Esophagus (tissue), 2 donors: ENCODE measurements around the gene MORN5. TPM values are rescaled to one million over a fixed set of nuclear protein-coding genes. Genes with fewer than 3 reads are reported as not detected.

Source experiments
- H3K27ac ChIP-seq, 2 donors: one replicate each; pipeline ENCODE4 v1.5.1; 2013; ENCODE audit warnings: low read depth in 2 of 2, mild to moderate bottlenecking in 2 of 2, inconsistent platforms in 1 of 2, low read length in 1 of 2, moderate library complexity in 1 of 2
- H3K27me3 ChIP-seq, 2 donors: one replicate each; pipeline ENCODE4 v1.6.1; 2013; ENCODE audit warnings: low read length in 2 of 2, control low read depth in 1 of 2, mild to moderate bottlenecking in 1 of 2; ENCODE audit not compliant: insufficient read depth in 2 of 2, control insufficient read depth in 1 of 2
- H3K36me3 ChIP-seq, 2 donors: one replicate each; pipeline ENCODE4 v1.6.1; 2013; ENCODE audit warnings: low read length in 1 of 2; ENCODE audit not compliant: control insufficient read depth in 2 of 2, insufficient read depth in 2 of 2
- H3K4me1 ChIP-seq, 2 donors: one replicate each; pipeline ENCODE4 v1.6.1; 2013; ENCODE audit warnings: low read length in 1 of 2; ENCODE audit not compliant: control insufficient read depth in 2 of 2, insufficient read depth in 2 of 2
- H3K4me3 ChIP-seq, 2 donors: one replicate each; pipeline ENCODE4 v1.5.1; 2013; ENCODE audit warnings: low read length in 2 of 2, mild to moderate bottlenecking in 2 of 2, low read depth in 1 of 2, moderate library complexity in 1 of 2
- H3K9me3 ChIP-seq, 2 donors: one replicate each; pipeline ENCODE4 v1.6.1; 2013; ENCODE audit warnings: mild to moderate bottlenecking in 2 of 2, low read depth in 1 of 2, low read length in 1 of 2, moderate library complexity in 1 of 2; ENCODE audit not compliant: control insufficient read depth in 2 of 2, insufficient read depth in 1 of 2
- WGBS, 2 donors: extraction: QIAGEN DNeasy Blood & Tissue Kit; methylation state at CpG; one replicate each; pipeline ENCODE4 v1.1.7; 2013; 5-methylcytosine and 5-hydroxymethylcytosine counted together
- polyA plus RNA-seq, 2 donors: library from polyadenylated mRNA; stranded (reverse); fragments of 200-250 nt; gene quantifications; one replicate each; pipeline ENCODE4 v1.2.3, GENCODE V29; 2013
- donor health status: healthy with polysubstance abuse.
- donor health status: Bipolar disorder and iron deficiency.

The MORN5 gene
- polyA plus RNA-seq, 2 donors = 0.69 to 2.3 TPM

GRCh38 chr9:122130837-122131236, 28.9 kb upstream of the MORN5 start:
- no peaks in the 10 kb centered on the region for H3K27me3 ChIP-seq
- H3K4me3 ChIP-seq = no peak overlapping the region
- no peaks in the 10 kb centered on the region for H3K9me3 ChIP-seq
- 68 to 70% methylated on average over 4 of the region's 4 CpGs for WGBS, 2 donors
- no peak overlapping the region for H3K27ac ChIP-seq
- H3K36me3 ChIP-seq = no peaks in the 10 kb centered on the region
- H3K4me1 ChIP-seq = peaks cover 0 to 11% of the 10 kb centered on the region in 2 donors

- H3K36me3 ChIP-seq = no peaks in the 10 kb centered on the region
- WGBS, 2 donors = 25 to 28% methylated on average over 21 of the region's 21 CpGs
- no peak overlapping the region for H3K4me3 ChIP-seq
- no peak overlapping the region for H3K27ac ChIP-seq
- no peaks in the 10 kb centered on the region for H3K27me3 ChIP-seq
- no peaks in the 10 kb centered on the region for H3K9me3 ChIP-seq
- peaks cover 0 to 4% of the 10 kb centered on the region in 2 donors for H3K4me1 ChIP-seq
These were observed 28.2 kb upstream of the MORN5 start for GRCh38 chr9:122131401-122132001.

- Histone ChIP-seq H3K4me1 (peaks cover 0 to 2% of the 10 kb centered on the region in 2 donors), H3K36me3 (no peaks in the 10 kb centered on the region), H3K4me3 (no peak overlapping the region), H3K9me3 (no peaks in the 10 kb centered on the region), H3K27me3 (no peaks in the 10 kb centered on the region), H3K27ac (no peak overlapping the region)
- 91 to 94% methylated on average over 4 of the region's 4 CpGs for WGBS, 2 donors
These were observed 27.2 kb upstream of the MORN5 start for GRCh38 chr9:122132539-122132938.

GRCh38 chr9:122133263-122133983, 26.3 kb upstream of the MORN5 start:
- no peaks in the 10 kb centered on the region for H3K27me3 ChIP-seq
- no peaks in the 10 kb centered on the region for H3K36me3 ChIP-seq
- 72 to 82% methylated on average over 12 of the region's 12 CpGs for WGBS, 2 donors
- peaks cover 0 to 2% of the 10 kb centered on the region in 2 donors for H3K4me1 ChIP-seq
- no peaks in the 10 kb centered on the region for H3K9me3 ChIP-seq
- no peak overlapping the region for H3K27ac ChIP-seq
- no peak overlapping the region for H3K4me3 ChIP-seq

GRCh38 chr9:122133984-122134535, 25.6 kb upstream of the MORN5 start:
- Histone ChIP-seq H3K4me3 (no peak overlapping the region), H3K4me1 (peaks cover 0 to 2% of the 10 kb centered on the region in 2 donors), H3K27ac (no peak overlapping the region), H3K9me3 (no peaks in the 10 kb centered on the region), H3K27me3 (no peaks in the 10 kb centered on the region), H3K36me3 (no peaks in the 10 kb centered on the region)
- WGBS, 2 donors = 73 to 79% methylated on average over 17 of the region's 17 CpGs

GRCh38 chr9:122134822-122135528, 24.7 kb upstream of the MORN5 start:
- 52 to 53% methylated on average over 12 of the region's 12 CpGs for WGBS, 2 donors
- Histone ChIP-seq H3K27me3 (no peaks in the 10 kb centered on the region), H3K36me3 (no peaks in the 10 kb centered on the region), H3K27ac (no peak overlapping the region), H3K4me1 (peaks cover 0 to 2% of the 10 kb centered on the region in 2 donors), H3K9me3 (no peaks in the 10 kb centered on the region), H3K4me3 (no peak overlapping the region)

- Histone ChIP-seq H3K27me3 (no peaks in the 10 kb centered on the region), H3K4me1 (peaks cover 0 to 2% of the 10 kb centered on the region in 2 donors)
- 84 to 90% methylated on average over 7 of the region's 7 CpGs for WGBS, 2 donors
These were observed 24.2 kb upstream of the MORN5 start for GRCh38 chr9:122135529-122135859.

GRCh38 chr9:122138560-122139268, 21.0 kb upstream of the MORN5 start:
- Histone ChIP-seq H3K4me3 (no peak overlapping the region), H3K27me3 (no peaks in the 10 kb centered on the region), H3K36me3 (peaks cover 5 to 6% of the 10 kb centered on the region in 2 donors), H3K9me3 (no peaks in the 10 kb centered on the region), H3K27ac (no peak overlapping the region), H3K4me1 (no peaks in the 10 kb centered on the region)
- 67 to 70% methylated on average over 10 of the region's 10 CpGs for WGBS, 2 donors

More at GRCh38 chr9:122135529-122135859, 24.2 kb upstream of the MORN5 start:
- no peak overlapping the region for H3K27ac ChIP-seq
- no peaks in the 10 kb centered on the region for H3K36me3 ChIP-seq
- H3K4me3 ChIP-seq = no peak overlapping the region
- no peaks in the 10 kb centered on the region for H3K9me3 ChIP-seq
